HTR-8/SVneo (cell line): ENCODE measurements around the gene GCLC.
"Not testable (repeated sequence)": the region's sequence is repeated elsewhere in the genome, so short reads cannot be mapped to it uniquely, and the experiment has no call there.

Experiments
- DNase-seq: peaks from one replicate; pipeline ENCODE4 v3.0.0; 2011; ENCODE audit warnings: low spot score, mixed read lengths; ENCODE audit not compliant: insufficient read length
- FAIRE-seq: peaks from 2 replicates; lab custom pipeline; 2011; peaks lifted over from hg19 to GRCh38; lab: Jason Lieb, UNC

The GCLC gene

DNA sequence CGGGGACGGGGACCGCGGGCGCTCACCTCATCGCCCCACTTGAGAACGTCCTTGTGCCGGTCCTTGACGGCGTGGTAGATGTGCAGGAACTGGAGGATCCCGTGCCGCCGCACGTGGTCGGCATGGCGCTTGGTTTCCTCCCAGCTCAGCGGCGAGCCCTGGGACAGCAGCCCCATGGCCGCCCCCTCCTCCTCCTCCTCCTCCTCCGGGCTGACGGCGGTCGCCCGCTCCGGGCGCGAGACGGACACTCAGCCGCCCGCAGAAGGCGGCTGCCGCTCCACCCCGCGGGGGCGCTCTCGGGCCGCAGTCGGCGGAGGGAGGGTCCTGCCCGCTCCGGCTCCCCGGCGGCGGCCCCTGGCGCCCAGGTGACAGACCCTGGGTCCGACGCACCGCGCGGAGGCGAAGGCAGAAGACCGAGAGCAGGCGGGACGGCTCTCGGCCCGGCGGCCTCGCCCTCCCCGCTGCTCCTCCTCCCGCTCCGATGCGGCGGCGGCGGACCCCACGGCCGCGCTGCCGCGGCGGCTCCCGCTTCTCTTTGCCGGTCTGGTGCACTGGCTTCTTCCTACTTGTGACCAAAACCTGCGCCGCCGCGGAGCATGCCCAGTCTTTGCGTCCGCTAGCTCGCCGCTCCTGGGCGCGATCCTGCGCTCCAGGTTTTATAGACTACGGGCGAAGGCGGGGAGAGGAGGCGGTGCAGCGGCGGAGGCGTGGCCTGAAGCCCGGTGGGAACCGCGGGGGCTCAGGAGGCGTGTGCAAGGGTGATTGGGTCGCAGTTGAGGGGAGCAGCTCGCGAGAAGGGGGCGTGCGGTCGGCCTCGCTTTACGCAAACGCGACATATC lies at the start of gene GCLC:
Gene GCLC (minus strand): TSS at position 632 of the 839 bp plus-strand sequence. CDS start 456 bp downstream, at position 176.
- FAIRE-seq (peak; percentile 92), DNase-seq (peak; percentile 87)

GRCh38 chr6:53594596-53594995 lies 49.7 kb upstream of the GCLC start:
- DNase-seq (no peak), FAIRE-seq (no peak)

DNA sequence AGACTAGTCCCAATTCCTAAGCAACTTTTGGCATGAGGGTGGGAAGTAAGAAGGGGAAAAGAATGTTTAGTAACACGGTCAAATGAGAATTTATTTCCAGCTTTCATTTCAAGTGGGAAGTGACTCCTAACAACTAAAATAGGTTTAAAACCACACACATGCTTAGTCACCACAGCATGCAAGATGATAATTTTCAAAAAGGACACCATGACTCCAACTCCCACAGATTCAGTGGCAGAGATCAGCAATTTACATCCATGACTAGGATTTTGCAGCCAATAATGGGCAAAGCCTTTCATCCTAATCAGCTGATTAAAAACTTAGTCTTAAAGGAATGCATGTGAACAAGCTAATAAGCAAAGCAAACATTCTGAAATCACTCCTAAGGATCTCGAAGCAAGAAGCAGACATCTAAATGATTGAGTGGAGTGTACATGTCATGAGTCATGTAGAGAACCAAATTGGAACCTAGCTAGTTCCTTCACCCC lies 48.1 kb upstream of the GCLC start:
- FAIRE-seq: no peak

GRCh38 chr6:53591873-53592272 lies 47.0 kb upstream of the GCLC start:
- no peak for FAIRE-seq
- no peak for DNase-seq

More for the DNA sequence above, 48.1 kb upstream of the GCLC start:
- DNase-seq: no peak

DNA sequence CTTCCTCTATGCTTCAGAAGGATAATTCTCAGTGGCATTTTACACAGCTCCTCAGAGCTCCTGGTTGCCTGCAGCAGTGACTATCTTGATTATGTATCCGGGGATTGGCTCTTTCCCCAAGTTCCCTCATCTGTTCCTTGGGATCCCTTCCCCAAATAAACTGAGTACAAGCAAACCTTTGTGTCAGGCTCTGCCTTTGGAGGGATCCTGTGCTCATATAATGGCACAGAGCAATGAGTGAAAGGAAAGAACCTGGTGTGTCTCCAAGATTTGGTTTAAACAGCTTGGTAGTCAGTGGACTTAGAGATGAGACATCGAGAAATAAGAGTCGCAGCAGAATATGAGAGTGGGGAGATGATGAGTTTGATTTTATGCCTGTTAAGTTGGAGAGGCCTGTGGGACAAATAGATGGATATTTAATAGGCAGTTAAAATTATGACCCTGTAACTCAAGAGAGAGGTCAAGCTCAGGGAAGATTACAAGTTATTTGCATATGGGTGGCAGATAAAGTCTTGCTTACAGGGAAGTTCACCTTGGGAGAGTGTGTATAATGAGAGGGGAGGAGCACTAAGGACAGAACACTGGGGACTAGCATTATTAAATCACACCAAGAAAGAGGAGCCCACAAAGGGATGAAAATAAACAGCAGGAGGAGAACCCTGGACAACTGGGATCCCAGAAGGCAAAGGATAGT lies 44.1 kb upstream of the GCLC start:
- DNase-seq (no peak), FAIRE-seq (no peak)

GRCh38 chr6:53587291-53587690 lies 42.4 kb upstream of the GCLC start:
- no peak for FAIRE-seq
- no peak for DNase-seq

DNA sequence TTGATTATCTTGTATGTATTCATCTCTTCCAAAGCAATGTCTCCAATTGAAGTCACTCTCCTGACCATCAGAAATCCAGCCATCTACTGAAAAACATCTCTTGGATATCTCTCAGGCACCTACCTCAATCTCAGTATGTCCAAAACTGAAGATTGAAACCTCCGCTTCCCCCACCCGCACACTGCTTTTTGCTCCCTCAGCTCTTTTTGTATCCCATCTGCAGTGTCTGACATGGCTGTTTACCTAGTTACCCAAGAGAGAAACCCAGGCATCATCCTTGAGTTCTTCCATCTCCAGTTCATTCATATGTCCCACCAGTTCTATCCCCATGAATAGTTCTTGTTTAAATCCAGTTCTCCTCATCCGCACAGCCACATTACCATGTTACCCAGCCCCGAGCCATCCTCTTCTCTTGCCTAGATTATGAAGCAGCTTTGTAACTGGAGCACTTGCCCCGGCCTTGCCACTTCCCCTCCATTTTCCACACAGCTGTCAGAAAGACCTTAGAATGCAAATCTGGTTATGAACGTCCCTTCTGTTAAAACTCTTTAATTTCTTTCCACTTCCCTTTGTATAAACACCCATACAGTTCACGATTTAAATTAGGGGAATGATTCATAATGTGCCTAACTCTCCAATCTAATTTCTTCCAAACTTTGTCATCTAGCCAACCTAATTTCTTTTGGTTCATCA lies 40.5 kb upstream of the GCLC start:
- DNase-seq (no peak), FAIRE-seq (peak; percentile 64)

- DNase-seq (no peak), FAIRE-seq (no peak)
Measured at GRCh38 chr6:53584726-53585125, 39.8 kb upstream of the GCLC start.

GRCh38 chr6:53583451-53583850 lies 38.5 kb upstream of the GCLC start:
- DNase-seq (no peak), FAIRE-seq (no peak)

DNA sequence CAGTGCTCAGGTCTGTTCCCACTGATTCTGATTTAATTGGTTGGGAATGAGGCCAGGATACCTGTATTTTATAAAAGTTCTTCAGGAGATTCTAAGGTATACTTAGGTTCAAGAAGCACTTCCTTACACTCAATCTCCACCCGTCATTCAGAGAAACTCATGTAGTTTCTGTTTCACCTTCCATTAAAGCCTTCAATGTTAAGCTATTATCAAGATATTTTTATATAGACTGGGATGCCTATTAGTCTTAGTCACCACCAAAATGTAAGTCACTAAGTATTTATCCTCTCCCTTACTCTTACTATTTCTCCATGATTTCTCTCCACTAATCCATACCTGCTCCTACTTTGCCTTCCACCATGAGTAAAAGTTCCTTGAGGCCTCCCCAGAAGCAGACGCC lies 38.1 kb upstream of the GCLC start:
- DNase-seq (no peak), FAIRE-seq (no peak)

DNA sequence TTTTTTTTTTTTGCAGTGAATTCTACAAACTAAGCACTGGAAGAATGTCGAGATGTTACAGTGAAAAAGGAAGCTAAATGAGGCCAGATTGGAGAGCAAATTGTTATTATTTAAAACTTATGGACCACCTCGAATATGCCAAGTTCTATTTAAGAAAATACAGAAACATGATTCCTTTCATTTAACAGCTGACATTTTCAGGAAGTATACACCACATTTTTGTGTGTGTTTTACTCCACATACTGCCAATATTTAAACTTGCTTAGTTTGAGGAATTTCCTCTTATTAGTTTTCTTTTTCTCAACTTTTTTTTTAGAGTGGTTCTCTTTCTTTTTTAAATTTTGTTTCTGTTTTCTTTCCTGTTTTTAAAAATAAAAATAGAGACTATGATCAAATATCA lies 37.0 kb upstream of the GCLC start:
- no peak for FAIRE-seq
- DNase-seq: no peak

GRCh38 chr6:53581173-53581773 lies 36.4 kb upstream of the GCLC start:
- FAIRE-seq: peak; percentile 33
- no peak for DNase-seq

GRCh38 chr6:53579338-53579737 lies 34.4 kb upstream of the GCLC start:
- no peak for FAIRE-seq
- DNase-seq: no peak

- FAIRE-seq (no peak), DNase-seq (no peak)
Measured at GRCh38 chr6:53578371-53578770, 33.5 kb upstream of the GCLC start.

- no peak for DNase-seq
- FAIRE-seq: no peak
Measured at GRCh38 chr6:53573299-53573698, 28.4 kb upstream of the GCLC start.

DNA sequence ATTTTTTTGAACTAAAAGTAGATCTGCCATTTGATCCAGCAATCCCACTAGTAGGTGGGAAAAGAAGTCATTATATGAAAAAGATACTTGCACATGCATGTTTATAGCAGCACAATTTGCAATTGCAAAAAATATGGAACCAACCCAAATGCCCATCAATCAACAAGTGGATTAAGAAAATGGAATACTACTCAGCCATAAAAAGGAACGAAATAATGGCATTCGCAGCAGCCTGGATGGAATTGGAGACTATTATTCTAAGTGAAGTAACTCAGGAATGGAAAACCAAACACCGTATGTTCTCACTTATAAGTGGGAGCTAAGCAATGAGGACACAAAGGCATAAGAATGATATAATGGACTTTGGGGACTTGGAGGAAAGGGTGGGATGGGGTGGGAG lies 27.5 kb upstream of the GCLC start:
- FAIRE-seq, DNase-seq: not testable (repeated sequence)

DNA sequence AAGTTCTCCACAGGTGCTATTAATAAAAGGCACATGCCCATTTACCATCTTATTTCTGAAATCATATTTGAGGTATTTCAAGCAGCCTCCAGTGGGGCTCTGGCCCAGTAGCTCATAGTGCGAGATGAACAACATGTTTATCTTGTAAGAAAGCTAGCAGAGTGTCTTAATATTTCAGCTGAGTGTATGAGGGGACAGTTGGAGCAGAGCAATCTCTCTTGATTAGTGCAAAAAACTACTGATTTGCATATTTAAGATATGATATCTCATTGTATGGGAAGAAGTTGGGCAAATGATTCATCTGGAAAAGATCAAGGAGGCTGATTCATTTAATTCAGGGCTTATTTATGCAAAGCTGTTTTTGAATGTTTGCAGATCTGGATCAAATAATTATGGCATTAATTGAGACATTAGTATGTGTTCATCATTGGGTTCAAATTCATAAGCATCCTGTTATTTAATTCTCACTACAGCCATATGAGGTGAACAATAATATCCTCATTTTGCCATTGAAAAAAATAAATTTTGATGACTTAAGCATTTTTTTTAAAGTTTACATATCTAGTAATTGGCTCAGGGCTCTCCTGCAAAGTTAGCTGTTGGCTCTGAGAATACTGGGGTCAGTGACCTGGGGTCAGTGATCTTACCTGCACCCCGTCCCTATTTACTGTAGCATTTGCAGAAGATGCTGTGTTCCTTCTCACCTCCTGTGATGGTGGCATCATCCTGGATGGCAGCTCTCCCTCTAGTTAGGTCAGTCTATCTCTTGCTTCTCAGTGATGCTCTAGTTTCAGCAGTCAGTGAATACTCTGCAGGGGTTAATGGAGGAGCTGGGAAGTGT lies 24.1 kb upstream of the GCLC start:
- DNase-seq (no peak), FAIRE-seq (no peak)

DNA sequence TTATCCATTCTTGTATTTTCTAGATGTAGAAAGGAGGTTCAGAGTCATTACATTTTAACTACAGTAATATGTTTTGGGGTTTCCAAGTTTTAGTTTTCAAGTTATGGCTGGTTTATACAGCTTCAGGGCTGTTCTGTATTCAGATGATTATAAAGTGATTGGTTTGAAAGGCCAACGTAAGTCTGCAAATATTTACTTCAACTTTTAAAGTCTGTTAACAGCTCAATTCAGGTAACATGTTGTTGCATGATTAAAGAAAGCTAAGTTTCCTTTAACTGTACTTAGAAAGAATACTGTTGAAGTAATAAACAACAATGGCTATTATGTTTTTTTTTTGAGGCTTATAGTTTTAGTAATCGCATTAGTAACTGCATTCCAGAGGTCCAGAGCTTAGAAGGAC lies 22.8 kb upstream of the GCLC start:
- no peak for FAIRE-seq
- DNase-seq: no peak

GRCh38 chr6:53566755-53567154 lies 21.9 kb upstream of the GCLC start:
- FAIRE-seq (no peak), DNase-seq (no peak)

DNA sequence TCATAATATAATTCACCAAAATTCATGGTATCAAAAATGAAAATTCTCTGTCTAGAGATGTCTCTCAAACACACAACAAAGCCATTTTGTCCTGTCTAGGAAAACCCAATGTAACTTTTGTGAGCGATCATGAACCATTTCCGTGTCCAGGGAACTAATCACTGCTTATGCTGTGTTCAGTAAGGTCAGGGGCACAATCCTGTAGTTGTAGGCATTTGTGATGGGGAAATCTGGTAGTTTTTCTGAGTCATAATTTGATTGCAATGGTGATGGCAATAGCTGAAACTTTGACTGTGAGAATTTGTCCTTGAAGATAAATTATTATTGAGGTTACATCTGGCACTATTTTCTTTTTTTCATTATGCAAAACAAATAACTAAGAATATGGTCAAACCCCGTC lies 21.0 kb upstream of the GCLC start:
- no peak for DNase-seq
- no peak for FAIRE-seq
